Keratinocyte (primary cell): ENCODE results near the gene PRDX1.

ENCODE experiments used
- EZH2 ChIP-seq: IDR thresholded peaks from one replicate; pipeline ENCODE4 v1.6.1; 2012; ENCODE audit warnings: inconsistent platforms, mild to moderate bottlenecking, low read length, moderate library complexity
- TF ChIP-seq, protein P1 (sequence below), 3 experiments: IDR thresholded peaks in 1 of 3; conservative IDR thresholded peaks in 1 of 3; optimal IDR thresholded peaks in 1 of 3; 2 replicates in 2 of 3; 3 replicates in 1 of 3; pipeline versions ENCODE3 to v1.5.1; 2011; ENCODE audit warnings: low read length in 3 of 3, mild to moderate bottlenecking in 3 of 3, moderate library complexity in 2 of 3, control low read depth in 1 of 3, inconsistent platforms in 1 of 3; ENCODE audit not compliant: insufficient read depth in 2 of 3; ENCODE audit errors: extremely low read depth in 1 of 3

DNA sequence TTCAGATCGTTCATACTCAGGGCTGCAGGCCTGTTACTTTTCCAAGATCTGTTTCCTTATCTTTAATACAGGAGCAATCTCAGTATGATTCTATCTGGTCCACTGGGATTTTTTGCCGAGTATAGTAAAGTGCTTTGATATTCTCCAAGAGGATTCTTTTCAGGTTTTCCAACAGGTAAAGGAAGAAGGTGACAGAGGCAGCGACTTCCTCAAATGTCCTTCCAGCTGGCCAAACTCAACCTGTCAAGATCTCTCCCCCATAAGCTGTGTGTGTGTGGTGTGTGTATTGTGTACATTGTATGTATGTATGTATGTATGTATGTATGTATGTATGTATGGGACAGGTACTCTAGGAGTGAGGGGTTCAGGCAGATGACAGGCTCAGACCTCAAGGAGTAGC, 30.0 kb upstream of the PRDX1 start:
- TF ChIP-seq, protein P1, sequence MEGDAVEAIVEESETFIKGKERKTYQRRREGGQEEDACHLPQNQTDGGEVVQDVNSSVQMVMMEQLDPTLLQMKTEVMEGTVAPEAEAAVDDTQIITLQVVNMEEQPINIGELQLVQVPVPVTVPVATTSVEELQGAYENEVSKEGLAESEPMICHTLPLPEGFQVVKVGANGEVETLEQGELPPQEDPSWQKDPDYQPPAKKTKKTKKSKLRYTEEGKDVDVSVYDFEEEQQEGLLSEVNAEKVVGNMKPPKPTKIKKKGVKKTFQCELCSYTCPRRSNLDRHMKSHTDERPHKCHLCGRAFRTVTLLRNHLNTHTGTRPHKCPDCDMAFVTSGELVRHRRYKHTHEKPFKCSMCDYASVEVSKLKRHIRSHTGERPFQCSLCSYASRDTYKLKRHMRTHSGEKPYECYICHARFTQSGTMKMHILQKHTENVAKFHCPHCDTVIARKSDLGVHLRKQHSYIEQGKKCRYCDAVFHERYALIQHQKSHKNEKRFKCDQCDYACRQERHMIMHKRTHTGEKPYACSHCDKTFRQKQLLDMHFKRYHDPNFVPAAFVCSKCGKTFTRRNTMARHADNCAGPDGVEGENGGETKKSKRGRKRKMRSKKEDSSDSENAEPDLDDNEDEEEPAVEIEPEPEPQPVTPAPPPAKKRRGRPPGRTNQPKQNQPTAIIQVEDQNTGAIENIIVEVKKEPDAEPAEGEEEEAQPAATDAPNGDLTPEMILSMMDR (optimal IDR thresholded peaks at IDR 0.05 in 1 of 3, IDR thresholded peaks at IDR 0.05 in 1 of 3, conservative IDR thresholded peaks at IDR 0.05 in 1 of 3; ENCODE audit: extremely low read depth in 1 of 3, insufficient read depth in 2 of 3, low read length in 3 of 3), result no peak
- TF ChIP-seq EZH2, result no peak
